Endothelial cell of umbilical vein (primary cell): ENCODE data around the gene NOXA1. TPM values are rescaled to one million over a fixed set of nuclear protein-coding genes. Genes with fewer than 3 reads are reported as not detected.

ENCODE experiments used
- BruUV-seq: library from RNA; stranded (reverse); fragments of 400-500 nt; replicated peaks from 2 replicates; lab custom pipeline; 2021; lab: Mats Ljungman, UMichigan
- CTCF ChIA-PET: fragments of 300-600, 350-600 bp; sonication (Branson Sonifier 250); formaldehyde crosslinking; loops from one replicate; lab custom pipeline; 2021; ENCODE audit warnings: antibody characterized with exemption, inconsistent platforms; lab: Charles Lee
- POLR2A ChIA-PET: fragments of 300-600, 350-600 bp; sonication (Branson Sonifier 250); formaldehyde crosslinking; loops from one replicate; lab custom pipeline; 2021; ENCODE audit warnings: antibody characterized with exemption, inconsistent platforms; lab: Charles Lee
- DNase-seq: peaks from one replicate; pipeline ENCODE4 v3.0.0-alpha.2; 2011; ENCODE audit warnings: low read depth, low spot score
- FAIRE-seq: peaks from 2 replicates; lab custom pipeline; 2011; peaks lifted over from hg19 to GRCh38; lab: Jason Lieb, UNC
- H2AFZ ChIP-seq: 2 replicates; pipeline ENCODE4 v1.6.0; 2012; ENCODE audit warnings: low read depth, low read length, control low read depth, inconsistent platforms
- H3K27ac ChIP-seq: 2 replicates; pipeline ENCODE4 v1.5.1; 2011; ENCODE audit warnings: low read depth, mild to moderate bottlenecking, control low read depth, low read length, moderate library complexity; ENCODE audit not compliant: insufficient read depth
- H3K27me3 ChIP-seq, 2 experiments: 2 replicates each; pipeline versions ENCODE4 v1.6.0 to v1.6.1; 2011; ENCODE audit warnings: low read length in 2 of 2, mixed read lengths in 1 of 2; ENCODE audit not compliant: control insufficient read depth in 2 of 2, insufficient read depth in 2 of 2
- H3K36me3 ChIP-seq, 2 experiments: 2 replicates in 1 of 2; 3 replicates in 1 of 2; pipeline ENCODE4 v1.5.1; 2011; ENCODE audit warnings: low read length in 2 of 2, mild to moderate bottlenecking in 1 of 2, moderate library complexity in 1 of 2; ENCODE audit not compliant: control insufficient read depth in 2 of 2, insufficient read depth in 2 of 2; ENCODE audit errors: extremely low read depth in 1 of 2
- H3K4me1 ChIP-seq: 3 replicates; pipeline ENCODE4 v1.5.1; 2011; ENCODE audit warnings: mild to moderate bottlenecking, low read length; ENCODE audit not compliant: control insufficient read depth, insufficient read depth; ENCODE audit errors: extremely low read depth
- H3K4me2 ChIP-seq: 2 replicates; pipeline ENCODE4 v1.6.1; 2011; ENCODE audit warnings: low read length, control low read depth, mixed read lengths; ENCODE audit not compliant: insufficient read depth
- H3K4me3 ChIP-seq, 3 experiments: fragments of 200-600 bp in 1 of 3; sonication (generic), shearing (Covaris generic) in 1 of 3; replicated peaks in 1 of 3; 2 replicates each; pipeline ENCODE4 v1.5.1; 2011 to 2016; ENCODE audit warnings: control low read depth in 3 of 3, low read length in 3 of 3, mild to moderate bottlenecking in 2 of 3, inconsistent platforms in 1 of 3, low read depth in 1 of 3, moderate library complexity in 1 of 3; ENCODE audit not compliant: insufficient read depth in 1 of 3
- H3K79me2 ChIP-seq: 2 replicates; pipeline ENCODE4 v1.6.0; 2012; ENCODE audit warnings: low read length, inconsistent platforms; ENCODE audit not compliant: control insufficient read depth, insufficient read depth
- H3K9ac ChIP-seq: replicated peaks from 2 replicates; pipeline ENCODE3; 2011; ENCODE audit warnings: low read length, control low read depth; ENCODE audit not compliant: insufficient read depth; ENCODE audit errors: extremely low read depth
- H3K9me1 ChIP-seq: replicated peaks from 3 replicates; pipeline ENCODE4 v1.6.0; 2011; ENCODE audit warnings: mild to moderate bottlenecking, low read length; ENCODE audit not compliant: control insufficient read depth, insufficient read depth; ENCODE audit errors: extremely low read depth
- H3K9me3 ChIP-seq: replicated peaks from 2 replicates; pipeline ENCODE4 v1.5.1; 2012; ENCODE audit warnings: low read length, inconsistent platforms; ENCODE audit not compliant: control insufficient read depth, insufficient read depth
- H4K20me1 ChIP-seq: replicated peaks from 2 replicates; pipeline ENCODE3; 2011; ENCODE audit warnings: mild to moderate bottlenecking, low read length; ENCODE audit not compliant: control insufficient read depth, insufficient read depth; ENCODE audit errors: extremely low read depth
- EZH2 ChIP-seq: IDR thresholded peaks from 2 replicates; pipeline ENCODE4 v1.6.1; 2012; ENCODE audit warnings: borderline replicate concordance, low read depth, mild to moderate bottlenecking, moderate library complexity, low read length, inconsistent platforms; ENCODE audit not compliant: severe bottlenecking
- FOS ChIP-seq: IDR thresholded peaks from 2 replicates; pipeline ENCODE4 v1.6.1; 2011; ENCODE audit warnings: mild to moderate bottlenecking, low read length, moderate library complexity, borderline replicate concordance; ENCODE audit not compliant: insufficient read depth
- GATA2 ChIP-seq: IDR thresholded peaks from 2 replicates; pipeline ENCODE4 v1.7.0; 2011; ENCODE audit warnings: low read depth, mild to moderate bottlenecking, moderate library complexity, mixed read lengths, low read length; ENCODE audit not compliant: insufficient read length, insufficient read depth
- JUN ChIP-seq: IDR thresholded peaks from 2 replicates; pipeline ENCODE4 v1.6.1; 2011; ENCODE audit warnings: borderline replicate concordance, low read depth; ENCODE audit not compliant: insufficient read length, insufficient read depth
- MAX ChIP-seq: IDR thresholded peaks from 2 replicates; pipeline ENCODE4 v1.6.1; 2011; ENCODE audit not compliant: insufficient read depth, insufficient read length
- MYC ChIP-seq: IDR thresholded peaks from one replicate; pipeline ENCODE4 v1.6.1; 2011; ENCODE audit warnings: mild to moderate bottlenecking, low read depth, low read length
- POLR2A ChIP-seq: IDR thresholded peaks from 2 replicates; pipeline ENCODE4 v1.6.1; 2012; ENCODE audit warnings: low read depth, mild to moderate bottlenecking, control low read depth, low read length
- POLR2AphosphoS5 ChIP-seq: IDR thresholded peaks from 2 replicates; pipeline ENCODE4 v1.6.1; 2012; ENCODE audit warnings: low read depth, mild to moderate bottlenecking, control low read depth, low read length, moderate library complexity; ENCODE audit not compliant: insufficient read depth
- dilution Hi-C: fragments of 300-500 bp; cut with MboI; formaldehyde crosslinking; loops from one replicate; pipeline ENCODE4 v1.15.0; 2019; ENCODE audit warnings: low sequenced_read_pairs; ENCODE audit not compliant: extremely low pct_ligation_motif_present
- intact Hi-C: fragments of 100-400 bp; cut with micrococcal nuclease; formaldehyde crosslinking; loops from one replicate; pipeline ENCODE4 v1.10.0; 2022
- polyA plus RNA-seq, 4 experiments: library from polyadenylated mRNA; depleted of rRNA in 3 of 4; stranded (reverse) in 3 of 4; unstranded in 1 of 4; fragments of >200 nt; gene quantifications; 2 replicates each; pipeline versions ENCODE4 v1.2.1 to v1.2.3, GENCODE V29; 2011 to 2012; ENCODE audit warnings: missing spikeins in 1 of 4
- total RNA-seq: library from RNA; stranded (reverse); gene quantifications from 2 replicates; pipeline ENCODE4 v1.2.3, GENCODE V29; 2021
- TF ChIP-seq, protein P1 (sequence below), 2 donors: IDR thresholded peaks; 1 replicate in 1 of 2; 2 replicates in 1 of 2; pipeline ENCODE4 v1.5.1; 2011; ENCODE audit warnings: low read length in 2 of 2, mild to moderate bottlenecking in 2 of 2, moderate library complexity in 2 of 2, control low read depth in 1 of 2, inconsistent platforms in 1 of 2, low read depth in 1 of 2; ENCODE audit not compliant: insufficient read depth in 1 of 2; ENCODE audit errors: extremely low read depth in 1 of 2

NOXA1 gene
- total and polyA plus RNA-seq, 2 donors (not counting 3 experiments of a cell fraction or from before 2014, with no cell fraction given), result 0.40 to 0.91 TPM

GRCh38 chr9:137479892-137480685 lies 56.9 kb downstream of the NOXA1 start:
- Histone ChIP-seq H3K27ac (no peak overlapping the region), H3K79me2 (no peaks in the 10 kb centered on the region), H3K9me1 (no peaks in the 10 kb centered on the region), H3K9me3 (peaks cover 2% of the 10 kb centered on the region), H3K27me3 (no peaks in the 10 kb centered on the region), H3K36me3 (no peaks in the 10 kb centered on the region), H4K20me1 (no peaks in the 10 kb centered on the region), H3K9ac (no peak overlapping the region), H3K4me1 (peaks cover 6% of the 10 kb centered on the region), H2AFZ (no peak overlapping the region), H3K4me3 (no peak overlapping the region), H3K4me2 (no peak overlapping the region)
- dilution Hi-C loops (no loop called here), intact Hi-C loops (no loop called here)
- DNase-seq, result no peak
- FAIRE-seq, result no peak
- TF ChIP-seq FOS, result no peak
- no peak for TF ChIP-seq MAX
- no peak for TF ChIP-seq GATA2
- no peak for TF ChIP-seq POLR2A
- TF ChIP-seq, protein P1, sequence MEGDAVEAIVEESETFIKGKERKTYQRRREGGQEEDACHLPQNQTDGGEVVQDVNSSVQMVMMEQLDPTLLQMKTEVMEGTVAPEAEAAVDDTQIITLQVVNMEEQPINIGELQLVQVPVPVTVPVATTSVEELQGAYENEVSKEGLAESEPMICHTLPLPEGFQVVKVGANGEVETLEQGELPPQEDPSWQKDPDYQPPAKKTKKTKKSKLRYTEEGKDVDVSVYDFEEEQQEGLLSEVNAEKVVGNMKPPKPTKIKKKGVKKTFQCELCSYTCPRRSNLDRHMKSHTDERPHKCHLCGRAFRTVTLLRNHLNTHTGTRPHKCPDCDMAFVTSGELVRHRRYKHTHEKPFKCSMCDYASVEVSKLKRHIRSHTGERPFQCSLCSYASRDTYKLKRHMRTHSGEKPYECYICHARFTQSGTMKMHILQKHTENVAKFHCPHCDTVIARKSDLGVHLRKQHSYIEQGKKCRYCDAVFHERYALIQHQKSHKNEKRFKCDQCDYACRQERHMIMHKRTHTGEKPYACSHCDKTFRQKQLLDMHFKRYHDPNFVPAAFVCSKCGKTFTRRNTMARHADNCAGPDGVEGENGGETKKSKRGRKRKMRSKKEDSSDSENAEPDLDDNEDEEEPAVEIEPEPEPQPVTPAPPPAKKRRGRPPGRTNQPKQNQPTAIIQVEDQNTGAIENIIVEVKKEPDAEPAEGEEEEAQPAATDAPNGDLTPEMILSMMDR (IDR thresholded peaks at IDR 0.05; ENCODE audit: extremely low read depth in 1 of 2, insufficient read depth in 1 of 2, low read depth in 1 of 2, low read length in 2 of 2), result no peak
- TF ChIP-seq JUN, result no peak
- TF ChIP-seq EZH2, result no peak
- TF ChIP-seq POLR2AphosphoS5, result no peak
- TF ChIP-seq MYC, result no peak
- POLR2A ChIA-PET, result no interaction called here
- CTCF ChIA-PET, result interaction anchor here (1.2 kb wide), 1 partner anchor 10 kb away, joined by 5 read pairs; no protein-coding TSS in a partner anchor
- no TSS peak for BruUV-seq
